Neural cell (in vitro differentiated cells): ENCODE results near the gene GJA3.

ENCODE experiments used
- CTCF ChIP-seq: fragments of 450-650 bp; IDR thresholded peaks from 2 replicates; pipeline ENCODE4 v1.5.1; 2014; ENCODE audit warnings: antibody characterized with exemption, mild to moderate bottlenecking, moderate library complexity; ENCODE audit not compliant: poor library complexity, severe bottlenecking
- EP300 ChIP-seq: fragments of 450-650 bp; conservative IDR thresholded peaks from 2 replicates; pipeline ENCODE4 v1.6.1; 2014; ENCODE audit warnings: antibody characterized with exemption, mild to moderate bottlenecking, moderate library complexity; ENCODE audit not compliant: poor library complexity, severe bottlenecking
- EZH2 ChIP-seq: fragments of 200-600, 300-800 bp; shearing (Covaris generic), sonication (generic); IDR thresholded peaks from 2 replicates; pipeline ENCODE4 v1.6.1; 2014; ENCODE audit warnings: antibody characterized with exemption, low read length, borderline replicate concordance, mild to moderate bottlenecking; ENCODE audit not compliant: insufficient read depth, poor library complexity, severe bottlenecking
- MXI1 ChIP-seq: fragments of 450-650 bp; conservative IDR thresholded peaks from 2 replicates; pipeline ENCODE4 v1.6.1; 2014; ENCODE audit warnings: antibody characterized with exemption, mild to moderate bottlenecking; ENCODE audit not compliant: poor library complexity, severe bottlenecking
- POLR2AphosphoS5 ChIP-seq: IDR thresholded peaks from 2 replicates; pipeline ENCODE4 v1.6.1; 2012
- RAD21 ChIP-seq: fragments of 450-650 bp; conservative IDR thresholded peaks from 2 replicates; pipeline ENCODE4 v1.6.1; 2014; ENCODE audit warnings: antibody characterized with exemption, mild to moderate bottlenecking, moderate library complexity
- REST ChIP-seq: IDR thresholded peaks from 2 replicates; pipeline ENCODE4 v1.6.1; 2012; ENCODE audit warnings: borderline replicate concordance
- SMC3 ChIP-seq: fragments of 450-650 bp; conservative IDR thresholded peaks from 2 replicates; pipeline ENCODE4 v1.6.1; 2014; ENCODE audit warnings: antibody characterized with exemption, mild to moderate bottlenecking, moderate library complexity; ENCODE audit not compliant: poor library complexity
- TAF1 ChIP-seq: IDR thresholded peaks from 2 replicates; pipeline ENCODE4 v1.6.1; 2012; ENCODE audit warnings: low read depth

GRCh38 chr13:20182231-20182846 is 21.5 kb upstream of the GJA3 start:
- peak; percentile 87 for TF ChIP-seq CTCF
- no peak for TF ChIP-seq POLR2AphosphoS5
- peak; percentile 78 for TF ChIP-seq RAD21
- no peak for TF ChIP-seq REST
- no peak for TF ChIP-seq EZH2
- no peak for TF ChIP-seq EP300
- TF ChIP-seq MXI1 = no peak
- no peak for TF ChIP-seq TAF1
- peak; percentile 83 for TF ChIP-seq SMC3
